Ascending aorta (tissue), 2 donors: ENCODE measurements around the gene SSTR3. TPM values are rescaled to one million over a fixed set of nuclear protein-coding genes. Genes with fewer than 3 reads are reported as not detected.
A peak's percentile ranks its signal among the peaks of the same experiment; 100 is the strongest.
"Not testable (repeated sequence)": the region's sequence is repeated elsewhere in the genome, so short reads cannot be mapped to it uniquely, and the experiment has no call there.

Experiments used
- DNase-seq, 2 donors: peaks; one replicate each; pipeline ENCODE4 v3.0.0-alpha.2; 2019; ENCODE audit warnings: low spot score in 2 of 2
- H3K27ac ChIP-seq, 2 donors: fragments of 200-600 bp; sonication (generic); one replicate each; pipeline ENCODE4 v1.5.1; 2016 to 2017; ENCODE audit warnings: mild to moderate bottlenecking in 1 of 2
- H3K27me3 ChIP-seq: fragments of 200-600 bp; sonication (generic); one replicate; pipeline ENCODE4 v1.5.1; 2017
- H3K36me3 ChIP-seq, 2 donors: fragments of 200-600 bp; sonication (generic); one replicate each; pipeline ENCODE4 v1.5.1; 2016
- H3K4me1 ChIP-seq, 2 donors: fragments of 200-600 bp; sonication (generic); one replicate each; pipeline ENCODE4 v1.5.1; 2016 to 2017; ENCODE audit warnings: mild to moderate bottlenecking in 1 of 2
- H3K4me3 ChIP-seq, 2 donors: fragments of 200-600 bp; sonication (generic); one replicate each; pipeline ENCODE4 v1.5.1; 2016 to 2017; ENCODE audit warnings: mild to moderate bottlenecking in 1 of 2
- H3K9me3 ChIP-seq, 2 donors: fragments of 200-600 bp; sonication (generic); one replicate each; pipeline ENCODE4 v1.5.1; 2016
- intact Hi-C: fragments of 100-400 bp; cut with DNase I; formaldehyde crosslinking; loops from one replicate; pipeline ENCODE4 v1.15.1; 2023
- total RNA-seq: library from RNA; depleted of rRNA; stranded (reverse); fragments of >200 nt; gene quantifications from one replicate; pipeline ENCODE4 v1.1.0, GENCODE V29; 2016
- TF ChIP-seq, protein P1 (sequence below), 3 experiments: fragments of 200-600 bp in 2 of 3; fragments of 450-650 bp in 1 of 3; sonication (generic) in 2 of 3; IDR thresholded peaks; one replicate each; pipeline ENCODE4 v1.5.1; 2016 to 2019; ENCODE audit warnings: antibody characterized with exemption in 3 of 3, mild to moderate bottlenecking in 1 of 3, moderate library complexity in 1 of 3

The SSTR3 gene
- total RNA-seq, 1 donor from 2014 or later: not detected

GRCh38 chr22:37173709-37174108 lies 38.6 kb downstream of the SSTR3 start:
- DNase-seq: peak in 1 of 2 donors; percentile 68
- no peaks in the 10 kb centered on the region for H3K27me3 ChIP-seq
- TF ChIP-seq, protein P1, sequence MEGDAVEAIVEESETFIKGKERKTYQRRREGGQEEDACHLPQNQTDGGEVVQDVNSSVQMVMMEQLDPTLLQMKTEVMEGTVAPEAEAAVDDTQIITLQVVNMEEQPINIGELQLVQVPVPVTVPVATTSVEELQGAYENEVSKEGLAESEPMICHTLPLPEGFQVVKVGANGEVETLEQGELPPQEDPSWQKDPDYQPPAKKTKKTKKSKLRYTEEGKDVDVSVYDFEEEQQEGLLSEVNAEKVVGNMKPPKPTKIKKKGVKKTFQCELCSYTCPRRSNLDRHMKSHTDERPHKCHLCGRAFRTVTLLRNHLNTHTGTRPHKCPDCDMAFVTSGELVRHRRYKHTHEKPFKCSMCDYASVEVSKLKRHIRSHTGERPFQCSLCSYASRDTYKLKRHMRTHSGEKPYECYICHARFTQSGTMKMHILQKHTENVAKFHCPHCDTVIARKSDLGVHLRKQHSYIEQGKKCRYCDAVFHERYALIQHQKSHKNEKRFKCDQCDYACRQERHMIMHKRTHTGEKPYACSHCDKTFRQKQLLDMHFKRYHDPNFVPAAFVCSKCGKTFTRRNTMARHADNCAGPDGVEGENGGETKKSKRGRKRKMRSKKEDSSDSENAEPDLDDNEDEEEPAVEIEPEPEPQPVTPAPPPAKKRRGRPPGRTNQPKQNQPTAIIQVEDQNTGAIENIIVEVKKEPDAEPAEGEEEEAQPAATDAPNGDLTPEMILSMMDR (IDR thresholded peaks at IDR 0.05): no peak
- H3K4me1 ChIP-seq: peaks cover 13 to 15% of the 10 kb centered on the region in 2 donors
- no peak overlapping the region for H3K27ac ChIP-seq
- H3K36me3 ChIP-seq: no peaks in the 10 kb centered on the region
- no peak overlapping the region for H3K4me3 ChIP-seq
- no peaks in the 10 kb centered on the region for H3K9me3 ChIP-seq
- intact Hi-C loops: no loop called here

GRCh38 chr22:37172266-37173245 lies 39.7 kb downstream of the SSTR3 start:
- DNase-seq: peak in 1 of 2 donors; percentile 57
- peaks cover 13 to 18% of the 10 kb centered on the region in 2 donors for H3K4me1 ChIP-seq
- intact Hi-C loops: no loop called here
- H3K27me3 ChIP-seq: no peaks in the 10 kb centered on the region
- H3K9me3 ChIP-seq: no peaks in the 10 kb centered on the region
- TF ChIP-seq, protein P1 (IDR thresholded peaks at IDR 0.05): no peak
- no peak overlapping the region for H3K27ac ChIP-seq
- no peaks in the 10 kb centered on the region for H3K36me3 ChIP-seq
- no peak overlapping the region for H3K4me3 ChIP-seq

DNA sequence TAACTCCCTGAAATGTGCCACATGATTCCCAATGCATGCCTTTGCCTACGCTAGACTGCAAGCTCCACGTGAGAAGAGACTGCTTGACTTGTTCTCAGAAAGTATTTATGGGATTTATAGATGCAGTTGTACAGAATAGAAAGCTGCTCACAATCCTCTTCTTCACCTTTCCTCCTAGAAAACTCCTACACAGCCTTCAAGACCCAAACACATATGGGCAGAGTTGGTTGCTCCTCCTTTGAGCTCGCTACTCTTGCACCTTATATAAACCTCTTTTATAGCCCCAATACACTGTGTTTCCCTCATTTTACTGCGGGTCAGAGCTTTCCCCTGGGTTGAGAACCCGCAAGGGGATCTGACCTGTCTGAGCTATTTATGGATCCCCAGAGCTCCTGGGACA lies 40.6 kb downstream of the SSTR3 start:
- Histone ChIP-seq H3K4me3 (no peak overlapping the region), H3K9me3 (no peaks in the 10 kb centered on the region), H3K27me3 (no peaks in the 10 kb centered on the region), H3K36me3 (no peaks in the 10 kb centered on the region), H3K4me1 (peaks cover 9 to 19% of the 10 kb centered on the region in 2 donors), H3K27ac (no peak overlapping the region)
- no peak for DNase-seq
- TF ChIP-seq, protein P1 (IDR thresholded peaks at IDR 0.05): no peak
- intact Hi-C loops: no loop called here

GRCh38 chr22:37170689-37171405 lies 41.4 kb downstream of the SSTR3 start:
- H3K27me3 ChIP-seq, H3K4me3 ChIP-seq, H3K27ac ChIP-seq, H3K9me3 ChIP-seq, intact Hi-C loops, H3K36me3 ChIP-seq: not testable (repeated sequence)
- DNase-seq: peak in 1 of 2 donors; percentile 35
- peaks cover under 1 to 12% of the 10 kb centered on the region in 2 donors for H3K4me1 ChIP-seq

DNA sequence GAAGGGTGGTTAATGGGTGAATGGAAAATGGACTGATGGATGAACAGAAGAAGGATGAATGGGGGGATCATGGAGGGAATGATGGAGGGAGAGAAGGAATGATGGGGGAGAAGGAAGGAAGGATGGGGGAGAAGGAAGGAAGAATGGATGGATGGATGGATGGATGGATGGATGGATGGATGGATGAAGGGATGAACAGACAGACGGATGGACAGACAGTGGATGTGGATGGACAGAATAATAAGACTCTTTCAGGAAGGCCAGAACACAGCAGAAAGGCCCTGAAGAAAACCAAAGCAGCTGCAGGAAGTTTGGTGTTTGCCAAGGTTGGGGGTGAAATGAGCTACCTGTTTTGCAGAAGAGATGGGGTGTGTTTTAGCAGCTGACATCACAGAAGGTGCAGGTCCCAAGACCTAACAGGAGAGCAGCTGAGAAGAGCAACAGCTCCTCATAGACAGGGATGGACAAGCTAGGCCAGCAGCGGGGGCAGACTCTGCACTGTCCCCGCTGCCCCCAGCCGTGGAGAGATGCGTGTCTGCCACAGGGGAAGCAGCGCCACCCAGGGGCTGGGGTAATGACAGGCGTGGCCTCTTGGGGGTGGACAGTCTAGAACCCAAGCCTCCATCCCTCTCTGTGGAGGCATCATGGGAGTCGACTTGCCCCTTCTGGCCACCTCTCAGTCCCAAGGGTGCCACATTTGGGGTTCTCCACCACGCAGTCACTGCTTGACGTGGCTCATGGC lies 42.2 kb downstream of the SSTR3 start:
- intact Hi-C loops: loop anchor here (5.0 kb wide), 1 partner anchor 393 kb away; the partner anchor contains the start of gene IFT27
- Histone ChIP-seq H3K4me3 (no peak overlapping the region), H3K9me3 (no peaks in the 10 kb centered on the region), H3K27me3 (no peaks in the 10 kb centered on the region), H3K27ac (no peak overlapping the region), H3K4me1 (peaks cover 0 to 9% of the 10 kb centered on the region in 2 donors), H3K36me3 (no peaks in the 10 kb centered on the region)
- peak in 1 of 2 donors; percentile 60 for DNase-seq
- TF ChIP-seq, protein P1 (IDR thresholded peaks at IDR 0.05): no peak
